VCaP (cell line): ENCODE data around the gene OCEL1.

Experiments
- H3K27ac ChIP-seq: fragments of 450-650 bp; 2 replicates; pipeline ENCODE4 v1.5.1; 2017
- TF ChIP-seq, protein P1 (sequence below): fragments of 450-650 bp; conservative IDR thresholded peaks from 2 replicates; pipeline ENCODE4 v1.5.1; 2017; ENCODE audit warnings: mild to moderate bottlenecking, moderate library complexity

OCEL1 gene

GRCh38 chr19:17205237-17206140, 20.5 kb upstream of the OCEL1 start:
- no peak overlapping the region for H3K27ac ChIP-seq
- TF ChIP-seq, protein P1, sequence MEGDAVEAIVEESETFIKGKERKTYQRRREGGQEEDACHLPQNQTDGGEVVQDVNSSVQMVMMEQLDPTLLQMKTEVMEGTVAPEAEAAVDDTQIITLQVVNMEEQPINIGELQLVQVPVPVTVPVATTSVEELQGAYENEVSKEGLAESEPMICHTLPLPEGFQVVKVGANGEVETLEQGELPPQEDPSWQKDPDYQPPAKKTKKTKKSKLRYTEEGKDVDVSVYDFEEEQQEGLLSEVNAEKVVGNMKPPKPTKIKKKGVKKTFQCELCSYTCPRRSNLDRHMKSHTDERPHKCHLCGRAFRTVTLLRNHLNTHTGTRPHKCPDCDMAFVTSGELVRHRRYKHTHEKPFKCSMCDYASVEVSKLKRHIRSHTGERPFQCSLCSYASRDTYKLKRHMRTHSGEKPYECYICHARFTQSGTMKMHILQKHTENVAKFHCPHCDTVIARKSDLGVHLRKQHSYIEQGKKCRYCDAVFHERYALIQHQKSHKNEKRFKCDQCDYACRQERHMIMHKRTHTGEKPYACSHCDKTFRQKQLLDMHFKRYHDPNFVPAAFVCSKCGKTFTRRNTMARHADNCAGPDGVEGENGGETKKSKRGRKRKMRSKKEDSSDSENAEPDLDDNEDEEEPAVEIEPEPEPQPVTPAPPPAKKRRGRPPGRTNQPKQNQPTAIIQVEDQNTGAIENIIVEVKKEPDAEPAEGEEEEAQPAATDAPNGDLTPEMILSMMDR = peak; percentile 69

DNA sequence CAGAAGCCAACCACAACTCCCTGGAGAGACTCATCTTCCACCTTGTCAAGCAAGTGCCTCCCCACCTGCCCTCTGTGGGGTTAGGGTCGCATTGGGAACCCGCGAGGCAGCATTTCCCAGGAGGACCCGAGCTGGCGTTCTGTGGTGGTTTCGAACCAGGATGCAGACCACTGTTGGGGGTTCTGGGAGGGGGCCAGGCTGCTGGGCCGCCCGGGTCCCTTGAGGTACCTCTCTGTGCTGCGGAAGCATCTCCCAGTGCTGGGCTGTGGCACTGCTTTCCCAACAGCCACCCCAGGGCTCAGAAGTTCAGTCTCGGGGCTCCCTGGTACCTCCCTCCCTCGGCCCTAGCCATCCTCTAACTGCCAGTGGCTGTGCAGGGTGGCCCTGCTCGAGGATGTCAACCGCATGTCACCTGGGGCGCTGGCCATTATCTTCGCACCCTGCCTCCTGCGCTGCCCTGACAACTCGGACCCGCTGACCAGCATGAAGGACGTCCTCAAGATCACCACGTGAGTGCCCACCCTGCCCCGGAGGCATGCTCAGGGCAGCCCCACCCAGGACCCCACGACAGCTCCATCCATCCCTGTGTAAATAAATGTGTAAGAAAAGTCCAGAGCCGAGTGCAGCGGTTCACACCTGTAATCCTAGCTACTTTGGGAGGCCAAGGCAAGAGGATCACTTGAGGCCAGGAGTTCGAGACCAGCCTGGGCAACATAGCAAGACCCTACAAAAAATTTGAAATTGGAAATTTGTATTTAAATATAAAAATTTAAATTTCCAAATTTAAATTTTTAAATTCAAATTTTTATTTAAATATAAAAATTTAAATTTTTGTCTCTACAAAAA, 19.1 kb upstream of the OCEL1 start:
- no peak overlapping the region for H3K27ac ChIP-seq
- TF ChIP-seq, protein P1 = no peak

DNA sequence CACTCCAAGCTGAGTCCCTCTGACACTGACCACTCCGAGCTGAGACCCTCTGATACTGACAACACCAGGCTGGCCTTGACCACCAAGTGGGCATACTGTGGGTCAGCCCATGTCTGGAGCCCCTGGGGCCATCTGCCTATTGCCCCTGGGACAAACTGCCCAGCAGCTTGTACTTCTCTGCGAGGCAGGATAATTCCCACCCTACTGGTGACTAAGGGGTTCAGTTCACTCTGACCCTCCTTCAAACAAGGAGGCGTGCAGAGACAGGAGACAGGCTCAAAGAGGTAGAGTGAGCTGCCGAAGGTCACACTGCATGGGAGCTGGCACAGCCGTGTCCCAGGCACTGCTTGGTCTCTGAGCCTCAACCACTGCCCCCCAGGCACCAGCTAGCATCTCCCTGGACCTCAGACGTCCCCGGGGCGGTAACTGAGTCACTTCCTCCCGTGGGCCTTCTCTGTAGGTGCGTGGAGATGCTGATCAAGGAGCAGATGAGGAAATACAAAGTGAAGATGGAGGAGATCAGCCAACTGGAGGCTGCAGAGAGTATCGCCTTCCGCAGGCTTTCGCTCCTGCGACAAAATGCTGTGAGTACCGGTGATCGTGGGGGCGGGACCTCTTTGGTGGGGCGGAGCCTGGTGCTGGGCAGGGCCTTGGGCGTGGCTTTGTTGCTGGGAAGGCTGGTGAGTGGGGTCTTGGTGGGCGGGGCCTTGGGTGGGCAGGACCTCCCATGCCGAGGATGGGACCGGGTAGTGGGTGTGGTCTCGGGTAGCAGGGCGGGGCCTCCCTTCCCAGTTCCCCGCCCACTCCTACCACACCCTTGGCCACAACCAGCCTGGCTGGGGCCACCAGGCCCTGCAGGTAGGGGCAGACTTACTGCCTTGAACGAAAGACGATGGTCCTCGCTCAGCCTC, 16.6 kb upstream of the OCEL1 start:
- TF ChIP-seq, protein P1 = no peak
- H3K27ac ChIP-seq = no peak overlapping the region

GRCh38 chr19:17210296-17210695, 15.7 kb upstream of the OCEL1 start:
- H3K27ac ChIP-seq = no peak overlapping the region
- TF ChIP-seq, protein P1 = no peak

- no peak overlapping the region for H3K27ac ChIP-seq
- TF ChIP-seq, protein P1 = no peak
Measured at GRCh38 chr19:17211547-17212446, 14.2 kb upstream of the OCEL1 start.

DNA sequence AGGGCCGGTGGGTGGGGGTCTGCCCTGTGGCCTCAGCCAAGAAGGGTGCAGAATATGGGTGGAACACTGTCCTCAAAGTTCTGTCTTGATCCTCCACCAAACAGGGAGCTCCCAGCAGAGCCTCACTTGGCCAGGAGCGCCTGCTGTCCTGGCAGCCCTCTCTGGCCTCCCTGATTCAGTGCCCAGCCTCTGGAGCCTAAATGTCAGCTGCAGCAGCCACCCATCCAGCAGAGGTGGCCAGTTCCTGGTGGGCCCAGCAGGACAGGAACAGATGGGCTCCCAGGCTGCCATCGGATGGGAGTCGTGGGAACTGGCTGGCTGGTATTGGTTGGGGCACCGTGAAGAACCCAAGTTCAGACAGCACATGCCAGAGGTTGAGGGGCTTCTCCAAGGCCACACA, 12.7 kb upstream of the OCEL1 start:
- TF ChIP-seq, protein P1 = no peak
- H3K27ac ChIP-seq = no peak overlapping the region
